HepG2 (cell line): Measurements from ENCODE around the gene GSTT2B. TPM values are rescaled to one million over a fixed set of nuclear protein-coding genes. Genes with fewer than 3 reads are reported as not detected.

Source experiments
- ATAC-seq: fragments of 200-7000 bp; cut with Tn5 transposase; 3 replicates; pipeline ENCODE4 v1.9.1; 2020; ENCODE audit warnings: mild to moderate bottlenecking, moderate library complexity
- BruUV-seq: library from RNA; stranded (reverse); fragments of 400-500 nt; replicated peaks from 2 replicates; lab custom pipeline; 2021; lab: Mats Ljungman, UMichigan
- CTCF ChIA-PET: fragments of 300-600 bp; formaldehyde crosslinking; extraction: SDS; loops from one replicate; lab custom pipeline; 2021; ENCODE audit warnings: low total read pairs, inconsistent platforms, low intra/inter-chr PET ratio; lab: Yijun Ruan, JAX
- POLR2A ChIA-PET: fragments of 350-600 bp; sonication (Branson Sonifier 250); formaldehyde crosslinking; loops from one replicate; lab custom pipeline; 2020; ENCODE audit warnings: antibody characterized with exemption, inconsistent platforms; lab: Yijun Ruan, JAX
- DNase-seq: peaks from one replicate; pipeline ENCODE4 v3.0.0-alpha.2; 2015; ENCODE audit warnings: low spot score
- FAIRE-seq: peaks from 3 replicates; lab custom pipeline; 2011; peaks lifted over from hg19 to GRCh38; lab: Jason Lieb, UNC
- H2AFZ ChIP-seq: one replicate; pipeline ENCODE4 v1.6.1; 2011; ENCODE audit warnings: low read length, inconsistent platforms
- H3K27ac ChIP-seq: fragments of 300-600 bp; 3 replicates; pipeline ENCODE4 v1.8.0; 2011; ENCODE audit warnings: mixed run types, mild to moderate bottlenecking, mixed read lengths, low read length, inconsistent platforms; ENCODE audit not compliant: insufficient read depth; ENCODE audit errors: extremely low read length
- H3K27me3 ChIP-seq, 2 experiments: fragments of 200-600 bp in 1 of 2; 2 replicates in 1 of 2; 3 replicates in 1 of 2; pipeline versions ENCODE4 v1.6.0 to v1.8.0; 2011; ENCODE audit warnings: low read length in 2 of 2, mild to moderate bottlenecking in 2 of 2, moderate library complexity in 2 of 2, inconsistent platforms in 1 of 2; ENCODE audit not compliant: insufficient read depth in 2 of 2, control insufficient read depth in 1 of 2
- H3K36me3 ChIP-seq, 2 experiments: fragments of 200-600 bp in 1 of 2; replicated peaks in 1 of 2; 2 replicates in 1 of 2; 3 replicates in 1 of 2; pipeline versions ENCODE4 v1.5.1 to v1.8.0; 2011; ENCODE audit warnings: low read length in 2 of 2, inconsistent platforms in 1 of 2; ENCODE audit not compliant: insufficient read depth in 2 of 2, control insufficient read depth in 1 of 2
- H3K4me1 ChIP-seq: 2 replicates; pipeline ENCODE4 v1.5.1; 2012; ENCODE audit warnings: low read length, inconsistent platforms; ENCODE audit not compliant: insufficient read depth
- H3K4me2 ChIP-seq: 2 replicates; pipeline ENCODE4 v1.6.0; 2011; ENCODE audit warnings: low read depth, low read length, inconsistent platforms
- H3K4me3 ChIP-seq, 3 experiments: fragments of 200-600 bp in 1 of 3; sonication (generic), shearing (Covaris generic) in 1 of 3; replicated peaks in 1 of 3; 2 replicates each; pipeline ENCODE4 v1.5.1; 2011 to 2016; ENCODE audit warnings: low read length in 3 of 3, inconsistent platforms in 2 of 3, low read depth in 2 of 3, mild to moderate bottlenecking in 2 of 3, control low read depth in 1 of 3, mixed read lengths in 1 of 3; ENCODE audit not compliant: insufficient read depth in 1 of 3
- H3K79me2 ChIP-seq: one replicate; pipeline ENCODE4 v1.6.1; 2011; ENCODE audit warnings: low read length, inconsistent platforms; ENCODE audit not compliant: insufficient read depth
- H3K9ac ChIP-seq: 2 replicates; pipeline ENCODE4 v1.6.0; 2011; ENCODE audit warnings: mild to moderate bottlenecking, low read depth, low read length, inconsistent platforms; ENCODE audit not compliant: insufficient read depth
- H3K9me3 ChIP-seq: 2 replicates; pipeline ENCODE4 v1.5.1; 2012; ENCODE audit warnings: mild to moderate bottlenecking, low read length
- H4K20me1 ChIP-seq: 2 replicates; pipeline ENCODE4 v1.6.0; 2011; ENCODE audit warnings: inconsistent platforms, mild to moderate bottlenecking, low read length, moderate library complexity; ENCODE audit not compliant: insufficient read depth
- ATF2 ChIP-seq: sonication (generic); formaldehyde crosslinking; IDR thresholded peaks from 2 replicates; pipeline ENCODE4 v1.4.0; 2020; ENCODE audit warnings: missing genetic modification reagents
- CREM ChIP-seq, 2 experiments: sonication (generic) in 1 of 2; formaldehyde crosslinking in 1 of 2; IDR thresholded peaks; 2 replicates each; pipeline versions ENCODE4 v1.4.0 to v1.6.1; 2016 to 2020; ENCODE audit warnings: antibody characterized with exemption in 1 of 2, mild to moderate bottlenecking in 1 of 2, missing genetic modification reagents in 1 of 2
- FOXA1 ChIP-seq, 2 experiments: fragments of 450-650 bp in 1 of 2; sonication (generic) in 1 of 2; formaldehyde crosslinking in 1 of 2; IDR thresholded peaks; 2 replicates each; pipeline versions ENCODE4 v1.4.0 to v1.6.1; 2016 to 2020; ENCODE audit warnings: missing genetic modification reagents in 1 of 2
- KDM2A ChIP-seq: sonication (generic); formaldehyde crosslinking; IDR thresholded peaks from 2 replicates; pipeline ENCODE4 v1.4.0; 2020; ENCODE audit warnings: low read depth, missing genetic modification reagents, borderline replicate concordance
- MED13 ChIP-seq: sonication (generic); formaldehyde crosslinking; IDR thresholded peaks from 2 replicates; pipeline ENCODE4 v1.5.0; 2020; ENCODE audit warnings: missing genetic modification reagents
- ZBTB42 ChIP-seq: sonication (generic); formaldehyde crosslinking; IDR thresholded peaks from 2 replicates; pipeline ENCODE4 v1.5.0; 2020; ENCODE audit warnings: mild to moderate bottlenecking, missing genetic modification reagents
- ZC3H13 ChIP-seq: sonication (generic); formaldehyde crosslinking; IDR thresholded peaks from 2 replicates; pipeline ENCODE4 v1.8.1; 2023; ENCODE audit warnings: mild to moderate bottlenecking, missing genetic modification reagents, moderate library complexity
- ZNF30 ChIP-seq: sonication (generic); formaldehyde crosslinking; IDR thresholded peaks from 2 replicates; pipeline ENCODE4 v1.5.0; 2020; ENCODE audit warnings: mild to moderate bottlenecking, missing genetic modification reagents
- ZNF354B ChIP-seq: sonication (generic); formaldehyde crosslinking; IDR thresholded peaks from 2 replicates; pipeline ENCODE4 v1.8.0; 2022; ENCODE audit warnings: mild to moderate bottlenecking, missing genetic modification reagents
- ZNF468 ChIP-seq: sonication (generic); formaldehyde crosslinking; IDR thresholded peaks from 2 replicates; pipeline ENCODE4 v1.8.0; 2022; ENCODE audit warnings: mild to moderate bottlenecking, moderate library complexity, missing genetic modification reagents
- WGBS: methylation state at CpG from one replicate; pipeline ENCODE4 v1.1.6; 2017; ENCODE audit warnings: low lambda C conversion rate; 5-methylcytosine and 5-hydroxymethylcytosine counted together
- in situ Hi-C: cut with HindIII; loops from 2 replicates; pipeline ENCODE4 v1.10.0; 2017; ENCODE audit warnings: low pct_unique_long_range_greater_than_20kb; ENCODE audit not compliant: extremely low pct_ligation_motif_present
- intact Hi-C: fragments of 100-400 bp; cut with micrococcal nuclease; formaldehyde crosslinking; loops from one replicate; pipeline ENCODE4 v1.10.0; 2022; ENCODE audit not compliant: unreplicated experiment
- polyA plus RNA-seq, 8 experiments: library from polyadenylated mRNA; depleted of rRNA in 3 of 8; stranded (reverse) in 7 of 8; unstranded in 1 of 8; fragments of >200 nt; fragmentation: Illumina TruSeq in 4 of 8; extraction: Trizol in 4 of 8; gene quantifications; 2 replicates each; pipeline versions ENCODE4 v1.2.1 to v1.2.3, GENCODE V29; 2011 to 2016; ENCODE audit warnings: low read depth in 4 of 8, missing spikeins in 1 of 8, mixed read lengths in 1 of 8; ENCODE audit not compliant: insufficient read depth in 1 of 8
- total RNA-seq, 5 experiments: library from RNA; depleted of rRNA; stranded (reverse); fragments of >200 nt; fragmentation: Illumina TruSeq; extraction: Trizol; gene quantifications; 2 replicates each; pipeline ENCODE4 v1.2.3, GENCODE V29; 2016; ENCODE audit warnings: low read depth in 1 of 5
- TF ChIP-seq, protein P1 (sequence below): IDR thresholded peaks from 2 replicates; pipeline ENCODE4 v1.6.1; 2016; ENCODE audit warnings: missing compliant biosample characterization, missing genetic modification reagents, borderline replicate concordance
- TF ChIP-seq, protein P2 (sequence below): IDR thresholded peaks from 2 replicates; pipeline ENCODE4 v1.6.1; 2016; ENCODE audit warnings: missing genetic modification reagents, missing compliant biosample characterization
- TF ChIP-seq, protein P3 (sequence below): sonication (generic); formaldehyde crosslinking; IDR thresholded peaks from 2 replicates; pipeline ENCODE4 v1.4.0; 2020; ENCODE audit warnings: missing genetic modification reagents
- TF ChIP-seq, protein P4 (sequence below): sonication (generic); formaldehyde crosslinking; conservative IDR thresholded peaks from 2 replicates; pipeline ENCODE4 v1.5.0; 2020; ENCODE audit warnings: missing genetic modification reagents

The GSTT2B gene
- total and polyA plus RNA-seq, 2 of the 13 experiments (the other 11 are each of a cell fraction or from before 2014, with no cell fraction given) = 1.5 to 3.9 TPM

- no TSS peak for BruUV-seq
- H3K9ac ChIP-seq = no peak overlapping the region
- H3K4me2 ChIP-seq = no peak overlapping the region
- H3K27me3 ChIP-seq = no peaks in the 10 kb centered on the region; a peak in 1 of 5 replicates
- ATAC-seq = no peak
- ChIA-PET POLR2A (interaction anchor here (1.9 to 6.9 kb wide), 2 partner anchors 19 to 55 kb away, joined by 5 to 84 read pairs; partner anchors contain the start of genes MIF and SLC2A11), CTCF (no interaction called here)
- H3K27ac ChIP-seq = no peak overlapping the region
- FAIRE-seq = no peak
- no peaks in the 10 kb centered on the region for H3K9me3 ChIP-seq
- intact Hi-C loops (no loop called here), in situ Hi-C loops (no loop called here)
- H3K79me2 ChIP-seq = no peaks in the 10 kb centered on the region
- no peaks in the 10 kb centered on the region for H4K20me1 ChIP-seq
- H2AFZ ChIP-seq = no peak overlapping the region
- WGBS = 98% methylated on average over 9 of the region's 9 CpGs
- DNase-seq = no peak
- H3K4me1 ChIP-seq = peaks cover 45% of the 10 kb centered on the region
- H3K36me3 ChIP-seq = peaks cover 0 to 5% of the 10 kb centered on the region in 2 experiments; a peak in 1 of 5 replicates
- H3K4me3 ChIP-seq = no peak overlapping the region
- TF ChIP-seq ZNF354B (CRISPR knock-in tag) (no peak), MED13 (CRISPR knock-in tag) (no peak), KDM2A (CRISPR knock-in tag) (no peak), ZNF30 (CRISPR knock-in tag) (no peak), FOXA1 (IDR thresholded peaks at IDR 0.05) (no peak), FOXA1 (CRISPR knock-in tag; IDR thresholded peaks at IDR 0.05) (no peak), ZC3H13 (CRISPR knock-in tag) (no peak), ZBTB42 (CRISPR knock-in tag) (no peak), CREM (IDR thresholded peaks at IDR 0.05) (no peak), CREM (CRISPR knock-in tag; IDR thresholded peaks at IDR 0.05) (no peak), ATF2 (CRISPR knock-in tag) (no peak), ZNF468 (CRISPR knock-in tag) (no peak)
- TF ChIP-seq, protein P1, sequence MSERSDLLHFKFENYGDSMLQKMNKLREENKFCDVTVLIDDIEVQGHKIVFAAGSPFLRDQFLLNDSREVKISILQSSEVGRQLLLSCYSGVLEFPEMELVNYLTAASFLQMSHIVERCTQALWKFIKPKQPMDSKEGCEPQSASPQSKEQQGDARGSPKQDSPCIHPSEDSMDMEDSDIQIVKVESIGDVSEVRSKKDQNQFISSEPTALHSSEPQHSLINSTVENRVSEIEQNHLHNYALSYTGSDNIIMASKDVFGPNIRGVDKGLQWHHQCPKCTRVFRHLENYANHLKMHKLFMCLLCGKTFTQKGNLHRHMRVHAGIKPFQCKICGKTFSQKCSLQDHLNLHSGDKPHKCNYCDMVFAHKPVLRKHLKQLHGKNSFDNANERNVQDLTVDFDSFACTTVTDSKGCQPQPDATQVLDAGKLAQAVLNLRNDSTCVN = no peak
- TF ChIP-seq, protein P2, sequence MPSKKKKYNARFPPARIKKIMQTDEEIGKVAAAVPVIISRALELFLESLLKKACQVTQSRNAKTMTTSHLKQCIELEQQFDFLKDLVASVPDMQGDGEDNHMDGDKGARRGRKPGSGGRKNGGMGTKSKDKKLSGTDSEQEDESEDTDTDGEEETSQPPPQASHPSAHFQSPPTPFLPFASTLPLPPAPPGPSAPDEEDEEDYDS (CRISPR knock-in tag) = no peak
- TF ChIP-seq, protein P3, sequence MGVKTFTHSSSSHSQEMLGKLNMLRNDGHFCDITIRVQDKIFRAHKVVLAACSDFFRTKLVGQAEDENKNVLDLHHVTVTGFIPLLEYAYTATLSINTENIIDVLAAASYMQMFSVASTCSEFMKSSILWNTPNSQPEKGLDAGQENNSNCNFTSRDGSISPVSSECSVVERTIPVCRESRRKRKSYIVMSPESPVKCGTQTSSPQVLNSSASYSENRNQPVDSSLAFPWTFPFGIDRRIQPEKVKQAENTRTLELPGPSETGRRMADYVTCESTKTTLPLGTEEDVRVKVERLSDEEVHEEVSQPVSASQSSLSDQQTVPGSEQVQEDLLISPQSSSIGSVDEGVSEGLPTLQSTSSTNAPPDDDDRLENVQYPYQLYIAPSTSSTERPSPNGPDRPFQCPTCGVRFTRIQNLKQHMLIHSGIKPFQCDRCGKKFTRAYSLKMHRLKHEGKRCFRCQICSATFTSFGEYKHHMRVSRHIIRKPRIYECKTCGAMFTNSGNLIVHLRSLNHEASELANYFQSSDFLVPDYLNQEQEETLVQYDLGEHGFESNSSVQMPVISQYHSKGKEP = no peak
- TF ChIP-seq, protein P4, sequence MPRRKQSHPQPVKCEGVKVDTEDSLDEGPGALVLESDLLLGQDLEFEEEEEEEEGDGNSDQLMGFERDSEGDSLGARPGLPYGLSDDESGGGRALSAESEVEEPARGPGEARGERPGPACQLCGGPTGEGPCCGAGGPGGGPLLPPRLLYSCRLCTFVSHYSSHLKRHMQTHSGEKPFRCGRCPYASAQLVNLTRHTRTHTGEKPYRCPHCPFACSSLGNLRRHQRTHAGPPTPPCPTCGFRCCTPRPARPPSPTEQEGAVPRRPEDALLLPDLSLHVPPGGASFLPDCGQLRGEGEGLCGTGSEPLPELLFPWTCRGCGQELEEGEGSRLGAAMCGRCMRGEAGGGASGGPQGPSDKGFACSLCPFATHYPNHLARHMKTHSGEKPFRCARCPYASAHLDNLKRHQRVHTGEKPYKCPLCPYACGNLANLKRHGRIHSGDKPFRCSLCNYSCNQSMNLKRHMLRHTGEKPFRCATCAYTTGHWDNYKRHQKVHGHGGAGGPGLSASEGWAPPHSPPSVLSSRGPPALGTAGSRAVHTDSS (CRISPR knock-in tag) = no peak
Observed at GRCh38 chr22:23912293-23912903, 48.6 kb downstream of the GSTT2B start.
